Measurements from ENCODE around the gene FAM50B. TPM values are rescaled to one million over a fixed set of nuclear protein-coding genes. Genes with fewer than 3 reads are reported as not detected.

FAM50B gene
- total and polyA plus RNA-seq, 2 of the 13 experiments (the other 11 are each of a cell fraction or from before 2014, with no cell fraction given) = 0.05 TPM; not detected in 1

GRCh38 chr6:3835055-3835731 lies 14.0 kb upstream of the FAM50B start (continued):
- TF ChIP-seq NCOA2 (CRISPR knock-in tag; IDR thresholded peaks at IDR 0.05) (peak; percentile 90), ZNF3 (CRISPR knock-in tag; IDR thresholded peaks at IDR 0.05) (no peak), ZSCAN25 (CRISPR knock-in tag; IDR thresholded peaks at IDR 0.05) (peak; percentile 80; the same call in 1 of the 2 replicates), PAXIP1 (CRISPR knock-in tag; conservative IDR thresholded peaks at IDR 0.05) (peak; percentile 93), TGIF2 (CRISPR knock-in tag; IDR thresholded peaks at IDR 0.05) (peak; percentile 85; the same call in 1 of the 2 replicates), MTERF4 (CRISPR knock-in tag; IDR thresholded peaks at IDR 0.05) (no peak), ETV5 (CRISPR knock-in tag; IDR thresholded peaks at IDR 0.05; ENCODE audit: borderline replicate concordance) (0 out of 2 replicates have a peak, but pooled peaks have one; percentile 53), HNF4A (CRISPR knock-in tag; IDR thresholded peaks at IDR 0.05) (peak; percentile 99), RXRA (CRISPR knock-in tag; IDR thresholded peaks at IDR 0.05) (peak; percentile 85; the same call in 1 of the 2 replicates), DNMT1 (CRISPR knock-in tag; IDR thresholded peaks at IDR 0.05) (no peak), ONECUT2 (CRISPR knock-in tag; IDR thresholded peaks at IDR 0.05) (no peak), ZBED4 (CRISPR knock-in tag; IDR thresholded peaks at IDR 0.05; ENCODE audit: borderline replicate concordance) (peak; percentile 77; the same call in 1 of the 2 replicates), ZNF766 (CRISPR knock-in tag; IDR thresholded peaks at IDR 0.05; ENCODE audit: borderline replicate concordance) (peak; percentile 97), ZNF562 (CRISPR knock-in tag; IDR thresholded peaks at IDR 0.05; ENCODE audit: borderline replicate concordance) (no peak), HOXA3 (CRISPR knock-in tag; IDR thresholded peaks at IDR 0.05) (peak; percentile 88), YEATS4 (CRISPR knock-in tag; IDR thresholded peaks at IDR 0.05; ENCODE audit: borderline replicate concordance) (peak; percentile 84), NKX3-1 (CRISPR knock-in tag; IDR thresholded peaks at IDR 0.05) (0 out of 2 replicates have a peak, but pooled peaks have one; percentile 36), HNRNPLL (IDR thresholded peaks at IDR 0.05; ENCODE audit: low read depth, low read length, poor library complexity, severe bottlenecking) (no peak), NBN (conservative IDR thresholded peaks at IDR 0.05) (no peak), ZNF782 (CRISPR knock-in tag; IDR thresholded peaks at IDR 0.05; ENCODE audit: borderline replicate concordance) (no peak; the same call in 1 of the 2 replicates), SP140L (CRISPR knock-in tag; IDR thresholded peaks at IDR 0.05; ENCODE audit: borderline replicate concordance) (no peak), ZNF816 (CRISPR knock-in tag; IDR thresholded peaks at IDR 0.05; ENCODE audit: borderline replicate concordance) (peak; percentile 49; the same call in 1 of the 2 replicates), ZNF331 (CRISPR knock-in tag; IDR thresholded peaks at IDR 0.05) (peak; percentile 90)

All from HepG2 (cell line).